ENCODE results near the gene INSIG2. TPM values are rescaled to one million over a fixed set of nuclear protein-coding genes. Genes with fewer than 3 reads are reported as not detected.

INSIG2 gene
- total and polyA plus RNA-seq, 2 of the 4 experiments (the other 2 are of a cell fraction) = 9.1 to 11.7 TPM

GRCh38 chr2:118119761-118120400 is 31.6 kb downstream of the INSIG2 start:
- ATAC-seq (ENCODE audit: low read depth) = no peak
- Histone ChIP-seq H3K14ac (replicated peaks; ENCODE audit: low read depth, low read length) (no peak overlapping the region), H2BK120ac (ENCODE audit: low read depth, low read length) (no peak overlapping the region), H3K27me3 (ENCODE audit: control insufficient read depth, insufficient read depth, low read length) (no peaks in the 10 kb centered on the region), H4K91ac (ENCODE audit: insufficient read depth, low read depth, low read length) (no peak overlapping the region), H3K9ac (ENCODE audit: low read depth, low read length) (no peak overlapping the region), H3K18ac (ENCODE audit: low read depth, low read length) (no peak overlapping the region), H2BK15ac (ENCODE audit: low read depth, low read length) (no peak overlapping the region), H4K20me1 (ENCODE audit: insufficient read depth, low read length) (no peaks in the 10 kb centered on the region), H3K23ac (ENCODE audit: low read depth, low read length) (no peak overlapping the region), H3K36me3 (ENCODE audit: control insufficient read depth, insufficient read depth, low read length) (no peaks in the 10 kb centered on the region), H3K4ac (ENCODE audit: low read depth, low read length) (no peak overlapping the region), H2AK9ac (replicated peaks; ENCODE audit: low read depth, low read length, poor library complexity) (no peak overlapping the region), H3K56ac (ENCODE audit: extremely low read depth, insufficient read depth, low read length) (no peak overlapping the region), H2BK5ac (ENCODE audit: low read depth, low read length, poor library complexity, severe bottlenecking) (no peak overlapping the region), H3K79me1 (ENCODE audit: low read depth in 1 of 2, low read length in 2 of 2) (no peaks in the 10 kb centered on the region), H3K4me1 (ENCODE audit: control insufficient read depth, insufficient read depth, low read length) (peaks cover 2% of the 10 kb centered on the region; the same call in 1 of the 2 replicates), H2AK5ac (ENCODE audit: low read depth, low read length) (no peak overlapping the region), H2AFZ (replicated peaks; ENCODE audit: low read length, poor library complexity) (no peak overlapping the region), H3K9me3 (ENCODE audit: control insufficient read depth, insufficient read depth, low read length) (no peaks in the 10 kb centered on the region), H3K27ac (ENCODE audit: insufficient read depth, low read length) (no peak overlapping the region), H4K5ac (ENCODE audit: low read depth, low read length) (no peak overlapping the region), H4K8ac (ENCODE audit: low read depth in 2 of 2, low read length in 2 of 2) (no peak overlapping the region), H2BK20ac (ENCODE audit: low read depth, low read length) (no peak overlapping the region), H3K9me1 (ENCODE audit: insufficient read depth, low read length) (no peaks in the 10 kb centered on the region), H3K4me3 (ENCODE audit: insufficient read depth, low read depth, low read length) (no peak overlapping the region), H3K4me2 (ENCODE audit: low read depth, low read length) (no peak overlapping the region)
- POLR2A ChIA-PET (ENCODE audit: unreplicated experiment) = no interaction called here
- WGBS, 2 experiments (ENCODE audit: extremely low coverage in 2 of 2, insufficient read length in 1 of 2) = no CpG with 5 or more reads among the region's 8 CpGs
- BruUV-seq (replicated peaks) = no TSS peak
- CTCF ChIA-PET = no interaction called here
- dilution Hi-C loops (cut with HindIII; ENCODE audit: low sequenced_read_pairs, unreplicated experiment) = no loop called here
- DNase-seq = no peak
- intact Hi-C loops (cut with micrococcal nuclease) = no loop called here
- in situ Hi-C loops (cut with MboI; ENCODE audit: low sequenced_read_pairs) = no loop called here
- TF ChIP-seq MAZ (IDR thresholded peaks at IDR 0.05; ENCODE audit: borderline replicate concordance, low read depth, low read length) (no peak), RFX5 (IDR thresholded peaks at IDR 0.05; ENCODE audit: low read depth, low read length) (no peak), SMC3 (IDR thresholded peaks at IDR 0.05; ENCODE audit: low read depth, low read length) (no peak), MXI1 (IDR thresholded peaks at IDR 0.05; ENCODE audit: borderline replicate concordance, low read depth, low read length) (no peak), USF2 (IDR thresholded peaks at IDR 0.05; ENCODE audit: low read depth, low read length) (no peak), MAFK (IDR thresholded peaks at IDR 0.05; ENCODE audit: low read depth, low read length) (no peak), RCOR1 (IDR thresholded peaks at IDR 0.05; ENCODE audit: insufficient replicate concordance, low read length) (no peak), NFE2L2 (IDR thresholded peaks at IDR 0.05; ENCODE audit: low read depth, low read length) (no peak), RAD21 (IDR thresholded peaks at IDR 0.05; ENCODE audit: low read length) (no peak), FOS (IDR thresholded peaks at IDR 0.05; ENCODE audit: low read depth, low read length) (no peak), CEBPB (IDR thresholded peaks at IDR 0.05; ENCODE audit: low read depth, low read length) (no peak)
- TF ChIP-seq, protein P1, sequence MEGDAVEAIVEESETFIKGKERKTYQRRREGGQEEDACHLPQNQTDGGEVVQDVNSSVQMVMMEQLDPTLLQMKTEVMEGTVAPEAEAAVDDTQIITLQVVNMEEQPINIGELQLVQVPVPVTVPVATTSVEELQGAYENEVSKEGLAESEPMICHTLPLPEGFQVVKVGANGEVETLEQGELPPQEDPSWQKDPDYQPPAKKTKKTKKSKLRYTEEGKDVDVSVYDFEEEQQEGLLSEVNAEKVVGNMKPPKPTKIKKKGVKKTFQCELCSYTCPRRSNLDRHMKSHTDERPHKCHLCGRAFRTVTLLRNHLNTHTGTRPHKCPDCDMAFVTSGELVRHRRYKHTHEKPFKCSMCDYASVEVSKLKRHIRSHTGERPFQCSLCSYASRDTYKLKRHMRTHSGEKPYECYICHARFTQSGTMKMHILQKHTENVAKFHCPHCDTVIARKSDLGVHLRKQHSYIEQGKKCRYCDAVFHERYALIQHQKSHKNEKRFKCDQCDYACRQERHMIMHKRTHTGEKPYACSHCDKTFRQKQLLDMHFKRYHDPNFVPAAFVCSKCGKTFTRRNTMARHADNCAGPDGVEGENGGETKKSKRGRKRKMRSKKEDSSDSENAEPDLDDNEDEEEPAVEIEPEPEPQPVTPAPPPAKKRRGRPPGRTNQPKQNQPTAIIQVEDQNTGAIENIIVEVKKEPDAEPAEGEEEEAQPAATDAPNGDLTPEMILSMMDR (conservative IDR thresholded peaks at IDR 0.05; ENCODE audit: low read depth, low read length) = no peak
- TF ChIP-seq, protein P2, sequence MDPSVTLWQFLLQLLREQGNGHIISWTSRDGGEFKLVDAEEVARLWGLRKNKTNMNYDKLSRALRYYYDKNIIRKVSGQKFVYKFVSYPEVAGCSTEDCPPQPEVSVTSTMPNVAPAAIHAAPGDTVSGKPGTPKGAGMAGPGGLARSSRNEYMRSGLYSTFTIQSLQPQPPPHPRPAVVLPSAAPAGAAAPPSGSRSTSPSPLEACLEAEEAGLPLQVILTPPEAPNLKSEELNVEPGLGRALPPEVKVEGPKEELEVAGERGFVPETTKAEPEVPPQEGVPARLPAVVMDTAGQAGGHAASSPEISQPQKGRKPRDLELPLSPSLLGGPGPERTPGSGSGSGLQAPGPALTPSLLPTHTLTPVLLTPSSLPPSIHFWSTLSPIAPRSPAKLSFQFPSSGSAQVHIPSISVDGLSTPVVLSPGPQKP (IDR thresholded peaks at IDR 0.05; ENCODE audit: borderline replicate concordance, low read depth, low read length) = no peak
